A673 (cell line): Measurements from ENCODE around the gene NRXN3. TPM values are rescaled to one million over a fixed set of nuclear protein-coding genes. Genes with fewer than 3 reads are reported as not detected.
"Not testable (repeated sequence)": the region's sequence is repeated elsewhere in the genome, so short reads cannot be mapped to it uniquely, and the experiment has no call there.

Experiments used
- BruUV-seq: library from RNA; stranded (reverse); fragments of 400-500 nt; replicated peaks from 2 replicates; lab custom pipeline; 2021; lab: Mats Ljungman, UMichigan
- CTCF ChIA-PET: fragments of 300-600 bp; sonication (Branson Sonifier 250); formaldehyde crosslinking; loops from one replicate; lab custom pipeline; 2022; ENCODE audit warnings: antibody characterized with exemption; lab: Charles Lee
- POLR2A ChIA-PET: fragments of 300-600 bp; sonication (Branson Sonifier 250); formaldehyde crosslinking; loops from one replicate; lab custom pipeline; 2022; ENCODE audit warnings: antibody characterized with exemption; ENCODE audit not compliant: low non-redundant PET; lab: Charles Lee
- DNase-seq: peaks from one replicate; pipeline ENCODE4 v3.0.0-alpha.2; 2015; ENCODE audit warnings: low spot score
- H3K27ac ChIP-seq: fragments of 200-600 bp; sonication (generic); 2 replicates; pipeline ENCODE4 v1.5.1; 2016; ENCODE audit warnings: mixed run types, low read depth, mild to moderate bottlenecking, mixed read lengths, antibody characterized with exemption, low read length; ENCODE audit not compliant: poor library complexity, severe bottlenecking
- H3K27me3 ChIP-seq: fragments of 200-600 bp; sonication (generic); replicated peaks from 2 replicates; pipeline ENCODE4 v1.6.1; 2017; ENCODE audit warnings: mixed run types, low read depth, mild to moderate bottlenecking, mixed read lengths, antibody characterized with exemption, low read length; ENCODE audit not compliant: insufficient read depth, poor library complexity
- H3K36me3 ChIP-seq: fragments of 200-600 bp; sonication (generic); 2 replicates; pipeline ENCODE4 v1.6.1; 2016; ENCODE audit warnings: mixed run types, mild to moderate bottlenecking, mixed read lengths, antibody characterized with exemption, low read length; ENCODE audit not compliant: insufficient read depth, poor library complexity, severe bottlenecking
- H3K4me1 ChIP-seq: fragments of 200-600 bp; sonication (generic); 2 replicates; pipeline ENCODE4 v1.6.1; 2017; ENCODE audit warnings: mixed run types, mild to moderate bottlenecking, mixed read lengths, antibody characterized with exemption, low read length; ENCODE audit not compliant: insufficient read depth, poor library complexity, severe bottlenecking
- H3K4me3 ChIP-seq: fragments of 200-600 bp; sonication (generic); 2 replicates; pipeline ENCODE4 v1.5.1; 2016; ENCODE audit warnings: low read depth, mixed run types, mild to moderate bottlenecking, mixed read lengths, low read length; ENCODE audit not compliant: poor library complexity, severe bottlenecking
- H3K9me3 ChIP-seq: fragments of 200-600 bp; sonication (generic); 2 replicates; pipeline ENCODE4 v1.6.1; 2016; ENCODE audit warnings: mixed run types, low read depth, mild to moderate bottlenecking, mixed read lengths, antibody characterized with exemption, low read length; ENCODE audit not compliant: poor library complexity, severe bottlenecking
- CTCF ChIP-seq: fragments of 300-800, 200-600 bp; sonication (generic); conservative IDR thresholded peaks from 2 replicates; pipeline ENCODE4 v1.5.1; 2017; ENCODE audit warnings: low read depth, mild to moderate bottlenecking, antibody characterized with exemption, low read length, moderate library complexity, mixed read lengths
- EZH2 ChIP-seq: fragments of 200-600 bp; sonication (generic); IDR thresholded peaks from 2 replicates; pipeline ENCODE4 v1.6.1; 2017; ENCODE audit warnings: borderline replicate concordance, low read depth, mild to moderate bottlenecking, mixed read lengths, antibody characterized with exemption, low read length; ENCODE audit not compliant: poor library complexity, severe bottlenecking
- intact Hi-C: fragments of 100-400 bp; cut with micrococcal nuclease; formaldehyde crosslinking; loops from one replicate; pipeline ENCODE4 v1.10.0; 2022; ENCODE audit not compliant: unreplicated experiment
- total RNA-seq: library from RNA; stranded (reverse); gene quantifications from 2 replicates; pipeline ENCODE4 v1.2.3, GENCODE V29; 2021

NRXN3 gene
- total RNA-seq, 1 experiment from 2014 or later = 0.21 TPM

GRCh38 chr14:78530078-78530477 is 359.9 kb downstream of the NRXN3 start:
- H3K27ac ChIP-seq = no peak overlapping the region
- no TSS peak for BruUV-seq
- H3K4me3 ChIP-seq = no peak overlapping the region
- ChIA-PET POLR2A (no interaction called here), CTCF (no interaction called here)
- TF ChIP-seq CTCF (no peak), EZH2 (no peak)
- no peaks in the 10 kb centered on the region for H3K36me3 ChIP-seq
- H3K4me1 ChIP-seq = peaks cover 2% of the 10 kb centered on the region
- no peaks in the 10 kb centered on the region for H3K27me3 ChIP-seq
- intact Hi-C loops = no loop called here
- no peaks in the 10 kb centered on the region for H3K9me3 ChIP-seq
- peak; percentile 46 for DNase-seq

GRCh38 chr14:78534141-78534540 is 364.0 kb downstream of the NRXN3 start:
- intact Hi-C loops = no loop called here
- POLR2A ChIA-PET = no interaction called here
- BruUV-seq = no TSS peak

GRCh38 chr14:78535041-78535440 is 364.9 kb downstream of the NRXN3 start:
- DNase-seq = no peak
- Histone ChIP-seq H3K36me3 (no peaks in the 10 kb centered on the region), H3K4me1 (no peaks in the 10 kb centered on the region), H3K27ac (no peak overlapping the region), H3K27me3 (no peaks in the 10 kb centered on the region), H3K4me3 (no peak overlapping the region), H3K9me3 (no peaks in the 10 kb centered on the region)
- no TSS peak for BruUV-seq
- ChIA-PET CTCF (no interaction called here), POLR2A (no interaction called here)
- TF ChIP-seq CTCF (no peak), EZH2 (no peak)
- intact Hi-C loops = no loop called here

More at GRCh38 chr14:78534141-78534540, 364.0 kb downstream of the NRXN3 start:
- H3K27me3 ChIP-seq = no peaks in the 10 kb centered on the region
- DNase-seq = no peak
- no peak for TF ChIP-seq CTCF
- TF ChIP-seq EZH2 = no peak
- no peaks in the 10 kb centered on the region for H3K9me3 ChIP-seq
- H3K4me1 ChIP-seq = no peaks in the 10 kb centered on the region
- no peaks in the 10 kb centered on the region for H3K36me3 ChIP-seq
- H3K4me3 ChIP-seq = no peak overlapping the region
- CTCF ChIA-PET = no interaction called here
- no peak overlapping the region for H3K27ac ChIP-seq

- BruUV-seq, CTCF ChIA-PET: not testable (repeated sequence)
Measured at GRCh38 chr14:78541788-78542187, 371.6 kb downstream of the NRXN3 start.

More at GRCh38 chr14:78541788-78542187, 371.6 kb downstream of the NRXN3 start:
- H3K4me3 ChIP-seq, POLR2A ChIA-PET, H3K9me3 ChIP-seq, intact Hi-C loops, H3K4me1 ChIP-seq, H3K27me3 ChIP-seq, H3K27ac ChIP-seq, DNase-seq, H3K36me3 ChIP-seq: not testable (repeated sequence)
